Body of pancreas (tissue), 4 donors: ENCODE data around the gene SERPINB8.

ENCODE experiments used
- CTCF ChIP-seq, 7 experiments: fragments of 450-650 bp in 4 of 7; fragments of 200-600 bp in 3 of 7; sonication (generic) in 3 of 7; IDR thresholded peaks; one replicate each; pipeline ENCODE4 v1.5.1; 2016 to 2019; ENCODE audit warnings: antibody characterized with exemption in 7 of 7
- POLR2A ChIP-seq, 3 donors: fragments of 450-650 bp; IDR thresholded peaks; one replicate each; pipeline ENCODE4 v1.6.1; 2016; ENCODE audit warnings: antibody characterized with exemption in 3 of 3, mild to moderate bottlenecking in 2 of 3

- TF ChIP-seq CTCF (IDR thresholded peaks at IDR 0.05) = no peak
- TF ChIP-seq POLR2A (IDR thresholded peaks at IDR 0.05) = no peak
Observed at GRCh38 chr18:63972002-63972376, 2.1 kb downstream of the SERPINB8 start.
